Measurements from ENCODE around the gene CTDSP2. TPM values are rescaled to one million over a fixed set of nuclear protein-coding genes. Genes with fewer than 3 reads are reported as not detected.

The CTDSP2 gene
- total RNA-seq, 2 experiments from 2014 or later, result 91.4 to 94.3 TPM

Other genes starting within 250 kb of the CTDSP2 start
- gene DTX3, start 241.9 kb downstream of the CTDSP2 start, total RNA-seq, result 10 to 100 TPM; 18.9 to 20.2 TPM
- gene ARHGEF25, start 235.3 kb downstream of the CTDSP2 start, total RNA-seq, result 1 to 10 TPM; 1.9 to 2.2 TPM
- gene B4GALNT1, start 213.5 kb downstream of the CTDSP2 start, total RNA-seq, result 1 to 10 TPM; 1.5 TPM
- gene OS9, start 152.6 kb downstream of the CTDSP2 start, total RNA-seq, result 10 to 100 TPM; 53.7 to 59.8 TPM
- 10 to 100 TPM; 22.6 to 23.8 TPM for gene AGAP2, start 108.0 kb downstream of the CTDSP2 start, total RNA-seq
- 1 to 10 TPM; 5.7 TPM for gene TSPAN31, start 101.7 kb downstream of the CTDSP2 start, total RNA-seq
- 100 to 1,000 TPM; 275 to 304 TPM for gene CDK4, start 94.4 kb downstream of the CTDSP2 start, total RNA-seq
- 10 to 100 TPM; 18.2 to 19.2 TPM for gene MARCHF9, start 91.6 kb downstream of the CTDSP2 start, total RNA-seq
- 10 to 100 TPM in 1 of 2 experiments, 1 to 10 TPM in 1; 9.6 to 12.0 TPM for gene CYP27B1, start 79.7 kb downstream of the CTDSP2 start, total RNA-seq
- gene METTL1, start 74.6 kb downstream of the CTDSP2 start, total RNA-seq, result 10 to 100 TPM; 59.6 to 60.1 TPM
- 1 to 10 TPM; 3.7 to 3.9 TPM for gene EEF1AKMT3, start 74.1 kb downstream of the CTDSP2 start, total RNA-seq
- 10 to 100 TPM; 67.7 to 74.7 TPM for gene TSFM, start 63.9 kb downstream of the CTDSP2 start, total RNA-seq
- gene AVIL, start 28.0 kb downstream of the CTDSP2 start, total RNA-seq, result 1 to 10 TPM; 1.2 to 1.8 TPM
- gene ATP23, start 94.8 kb upstream of the CTDSP2 start, total RNA-seq, result 10 to 100 TPM; 13.2 to 13.8 TPM

Data from activated naive CD8-positive, alpha-beta T cell treated with anti-CD3 and anti-CD28 coated beads for 36 hours (primary cell).